Sciatic nerve (tissue), 2 donors: Measurements from ENCODE around the gene GAB3. TPM values are rescaled to one million over a fixed set of nuclear protein-coding genes. Genes with fewer than 3 reads are reported as not detected.
A peak's percentile ranks its signal among the peaks of the same experiment; 100 is the strongest.

Experiments used
- ATAC-seq: fragments of 200-7000 bp; cut with Tn5 transposase; one replicate; pipeline ENCODE4 v1.9.1; 2020; ENCODE audit warnings: mild to moderate bottlenecking, moderate library complexity
- DNase-seq: peaks from one replicate; pipeline ENCODE4 v3.0.0-alpha.2; 2020; ENCODE audit warnings: low spot score
- intact Hi-C: fragments of 100-400 bp; cut with DNase I; formaldehyde crosslinking; loops from one replicate; pipeline ENCODE4 v1.14.2; 2022
- total RNA-seq: library from RNA; stranded (reverse); fragmentation: NEBNext Ultra II Directional; extraction: Animal tissue kit (Norgen Biotek cat#: 25700); gene quantifications from one replicate; pipeline ENCODE4 v1.2.1, GENCODE V29; 2021
- donor health status: DM: no; HTN: no; CAD: no.
- donor health status: DM: no; HTN: no; CAD: no.

The GAB3 gene, protein sequence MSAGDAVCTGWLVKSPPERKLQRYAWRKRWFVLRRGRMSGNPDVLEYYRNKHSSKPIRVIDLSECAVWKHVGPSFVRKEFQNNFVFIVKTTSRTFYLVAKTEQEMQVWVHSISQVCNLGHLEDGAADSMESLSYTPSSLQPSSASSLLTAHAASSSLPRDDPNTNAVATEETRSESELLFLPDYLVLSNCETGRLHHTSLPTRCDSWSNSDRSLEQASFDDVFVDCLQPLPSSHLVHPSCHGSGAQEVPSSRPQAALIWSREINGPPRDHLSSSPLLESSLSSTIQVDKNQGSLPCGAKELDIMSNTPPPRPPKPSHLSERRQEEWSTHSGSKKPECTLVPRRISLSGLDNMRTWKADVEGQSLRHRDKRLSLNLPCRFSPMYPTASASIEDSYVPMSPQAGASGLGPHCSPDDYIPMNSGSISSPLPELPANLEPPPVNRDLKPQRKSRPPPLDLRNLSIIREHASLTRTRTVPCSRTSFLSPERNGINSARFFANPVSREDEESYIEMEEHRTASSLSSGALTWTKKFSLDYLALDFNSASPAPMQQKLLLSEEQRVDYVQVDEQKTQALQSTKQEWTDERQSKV
- 7.6 TPM for total RNA-seq

DNA sequence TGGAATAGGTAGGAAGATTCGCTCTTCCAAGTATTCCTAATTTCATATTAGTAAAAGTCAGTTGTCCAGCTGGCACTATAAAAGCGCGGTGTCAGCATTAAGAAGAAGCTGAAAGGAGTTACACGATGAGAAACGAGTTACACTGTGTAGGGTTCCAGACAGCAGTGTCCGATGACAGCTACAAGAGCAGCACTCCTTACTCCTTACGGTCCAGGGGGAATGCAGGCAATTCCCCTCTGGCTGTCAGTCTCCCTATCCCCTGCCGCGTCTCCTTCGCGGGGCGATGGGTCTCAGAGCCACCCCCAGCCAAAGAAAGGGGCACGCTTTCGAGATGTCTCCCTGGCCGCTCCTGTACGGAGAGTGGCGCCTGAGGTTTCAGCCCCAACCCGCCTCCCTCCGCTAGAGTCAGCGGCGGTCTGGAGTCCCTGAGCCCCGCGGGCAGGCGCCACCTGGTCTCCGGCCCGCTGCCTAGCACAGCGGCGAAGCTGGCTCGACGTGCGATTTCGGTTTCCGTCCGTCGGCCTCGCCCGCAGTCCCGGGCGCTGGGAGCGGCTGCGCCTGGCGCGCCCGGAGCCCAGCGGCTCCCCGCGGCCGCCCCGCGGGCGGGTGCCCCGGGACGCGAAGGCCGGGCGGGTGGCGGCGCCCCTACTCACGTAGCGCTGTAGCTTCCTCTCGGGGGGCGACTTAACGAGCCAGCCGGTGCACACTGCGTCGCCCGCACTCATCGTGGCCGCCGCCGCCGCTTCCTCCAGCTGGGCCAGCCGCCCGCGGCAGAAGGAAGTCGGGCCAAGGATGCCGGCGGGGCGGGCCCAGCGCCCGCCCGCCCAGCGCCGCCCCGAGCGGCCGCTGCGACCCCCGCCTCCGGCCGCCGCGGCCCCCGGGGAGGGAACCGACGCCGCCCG is at the start of gene GAB3:
GAB3 (minus strand) TSS at position 777 of the 902 bp plus-strand sequence; CDS start at position 725, 52 bp downstream.
- intact Hi-C loops = no loop called here
- peak; percentile 73 for ATAC-seq
- no peak for DNase-seq

- intact Hi-C loops = no loop called here
Observed at GRCh38 chrX:154799556-154800348, 48.9 kb upstream of the GAB3 start.

DNA sequence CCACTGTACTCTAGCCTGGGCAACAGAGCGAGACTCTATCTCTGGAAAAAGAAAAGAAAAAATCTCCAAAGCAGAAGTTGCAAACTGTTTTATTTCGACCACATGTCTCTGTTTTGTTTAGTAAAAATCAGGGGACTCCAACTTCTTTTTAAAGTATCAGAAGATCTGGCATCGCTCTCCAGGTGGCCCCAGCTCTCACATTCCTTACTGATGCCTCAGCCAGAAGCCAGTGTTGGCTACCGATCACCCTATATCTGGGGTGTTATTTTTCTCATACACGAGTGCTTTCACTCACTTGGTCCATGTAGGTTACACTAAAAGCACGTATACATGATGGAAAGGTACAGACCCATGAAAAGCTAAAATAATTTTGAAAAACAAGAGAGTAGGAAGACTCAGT is 46.1 kb upstream of the GAB3 start:
- DNase-seq (no peak), ATAC-seq (no peak)
- intact Hi-C loops = no loop called here

More at GRCh38 chrX:154799556-154800348, 48.9 kb upstream of the GAB3 start:
- ATAC-seq (no peak), DNase-seq (no peak)

DNA sequence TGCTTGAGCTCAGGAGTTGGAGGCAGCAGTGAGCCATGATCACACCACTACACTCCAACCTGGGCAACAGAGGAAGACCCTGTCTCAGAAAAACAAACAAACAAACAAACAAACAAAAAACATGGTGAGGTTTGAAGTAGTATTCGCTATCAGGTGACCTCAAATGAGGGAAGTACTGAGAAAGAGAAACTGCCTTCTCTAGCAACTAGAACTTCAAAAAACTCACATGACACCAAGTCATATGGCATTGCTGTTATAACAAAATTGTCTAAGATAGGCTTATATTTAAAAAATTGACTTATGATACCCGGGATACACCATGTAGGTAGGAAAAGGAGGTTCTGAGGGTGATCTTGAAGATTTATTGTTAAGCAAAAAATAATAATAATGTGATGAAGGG is 44.1 kb upstream of the GAB3 start:
- DNase-seq (no peak), ATAC-seq (no peak)
- intact Hi-C loops = no loop called here

GRCh38 chrX:154793084-154793795 is 42.4 kb upstream of the GAB3 start:
- no peak for ATAC-seq
- intact Hi-C loops = no loop called here

GRCh38 chrX:154791939-154792338 is 41.1 kb upstream of the GAB3 start:
- ATAC-seq (no peak), DNase-seq (no peak)
- intact Hi-C loops = no loop called here

More at GRCh38 chrX:154793084-154793795, 42.4 kb upstream of the GAB3 start:
- DNase-seq = no peak

- DNase-seq (no peak), ATAC-seq (no peak)
- intact Hi-C loops = no loop called here
Observed at GRCh38 chrX:154791467-154791866, 40.6 kb upstream of the GAB3 start.

- intact Hi-C loops = no loop called here
- no peak for ATAC-seq
- DNase-seq = no peak
Observed at GRCh38 chrX:154785716-154786115, 34.8 kb upstream of the GAB3 start.

DNA sequence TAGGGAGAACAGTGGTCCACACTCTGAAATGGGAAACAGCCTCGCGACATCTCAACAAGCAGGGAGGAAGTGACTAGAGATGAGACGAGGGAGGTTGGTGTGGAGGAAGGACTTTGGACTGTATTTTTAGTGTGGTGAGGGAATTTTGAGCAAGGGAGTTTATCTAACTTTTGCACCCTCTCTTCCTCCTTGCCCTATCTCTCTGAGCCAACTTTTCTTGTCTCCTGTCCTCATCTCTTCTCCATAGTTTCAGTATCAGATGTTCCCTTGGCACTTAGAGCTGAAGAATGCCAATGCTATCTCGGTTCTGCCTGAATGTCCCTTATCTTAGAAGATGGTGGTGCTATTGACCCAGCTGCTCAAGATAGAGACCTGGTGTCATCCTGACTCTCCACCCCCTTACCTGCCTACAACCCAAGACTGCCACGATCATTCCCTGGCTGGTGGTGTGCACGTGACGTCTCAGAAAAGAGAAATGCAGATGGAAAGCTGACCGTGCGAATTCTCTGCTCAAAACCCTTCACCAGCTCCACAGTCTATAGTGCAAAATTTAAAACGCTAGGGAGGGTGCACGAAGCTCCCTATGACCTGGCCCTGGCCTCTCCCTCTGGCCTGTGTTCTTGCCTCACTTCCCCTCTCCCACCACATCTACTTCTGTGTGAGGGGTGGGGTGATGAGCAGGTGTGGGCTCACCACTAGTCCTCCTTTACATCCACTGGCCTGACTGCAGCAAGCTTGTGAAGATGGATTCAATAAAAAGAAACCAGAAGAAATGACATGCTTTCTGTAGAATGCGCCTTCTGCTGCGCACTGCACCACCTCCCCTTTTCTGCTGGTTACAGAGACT is 33.5 kb upstream of the GAB3 start:
- DNase-seq = no peak
- intact Hi-C loops = no loop called here
- no peak for ATAC-seq

DNA sequence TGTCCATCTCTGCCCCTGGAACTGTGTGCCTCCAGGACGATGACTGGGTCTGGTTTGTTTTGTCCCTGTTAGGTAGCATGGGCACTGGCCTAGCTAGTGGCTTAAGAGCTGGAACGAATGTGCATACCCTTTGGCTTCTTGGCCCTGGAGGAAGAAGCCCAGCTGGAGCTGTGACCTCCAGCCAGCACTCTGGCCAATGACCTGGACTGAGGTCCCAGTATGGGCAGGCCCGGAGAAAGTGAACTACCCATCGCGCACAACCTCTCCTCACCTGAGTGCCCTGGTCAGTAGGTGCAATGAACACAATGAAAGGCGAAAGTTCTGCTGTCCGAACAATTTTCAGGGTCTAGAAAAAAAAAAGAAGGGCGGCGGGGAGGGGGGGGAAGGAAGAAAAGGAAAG is 30.1 kb upstream of the GAB3 start:
- no peak for ATAC-seq
- intact Hi-C loops = no loop called here
- DNase-seq = no peak

- DNase-seq = no peak
- no peak for ATAC-seq
- intact Hi-C loops = no loop called here
Observed at GRCh38 chrX:154779261-154779660, 28.4 kb upstream of the GAB3 start.

DNA sequence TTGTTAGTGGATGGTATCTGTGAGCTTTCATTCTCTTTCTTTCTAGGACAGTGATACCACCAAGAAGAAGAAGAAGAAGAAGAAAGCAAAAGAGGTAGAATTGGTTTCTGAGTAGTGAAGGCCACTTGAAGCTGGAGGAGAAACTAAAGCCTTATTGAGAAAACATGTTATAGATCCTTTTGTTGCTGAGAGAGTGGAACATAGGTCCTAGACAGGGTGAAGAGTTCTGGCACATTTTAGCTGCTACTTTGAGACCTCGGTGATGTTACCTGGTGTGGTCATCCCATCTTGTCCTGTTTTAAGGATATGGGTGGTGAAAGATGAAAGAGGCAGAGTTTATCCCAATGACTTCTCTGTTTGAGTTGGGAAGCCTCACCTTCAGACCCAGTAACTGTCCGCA is 25.9 kb upstream of the GAB3 start:
- ATAC-seq (no peak), DNase-seq (no peak)
- intact Hi-C loops = no loop called here

GRCh38 chrX:154775419-154776349 is 24.8 kb upstream of the GAB3 start:
- ATAC-seq (no peak), DNase-seq (no peak)
- intact Hi-C loops = no loop called here

- intact Hi-C loops = no loop called here
- no peak for DNase-seq
- ATAC-seq = no peak
Observed at GRCh38 chrX:154774622-154775021, 23.7 kb upstream of the GAB3 start.

- intact Hi-C loops = no loop called here
- peak; percentile 96 for DNase-seq
Observed at GRCh38 chrX:154762537-154763296, 11.8 kb upstream of the GAB3 start, which contains the start of gene DKC1. Gene DKC1, plus strand, starts transcription at chrX:154762864. Its CDS starts 102 bp downstream, at chrX:154762966.

More at GRCh38 chrX:154762537-154763296, 11.8 kb upstream of the GAB3 start, which contains the start of gene DKC1:
- ATAC-seq = peak; percentile 99
